Activated T-helper 1 cell treated with anti-CD3 and anti-CD28 coated beads, Interleukin-12 subunit alpha, Interleukin-12 subunit beta, Interleukin-2, Interleukin-4 antibody, amounts not matched to agents 30 ng/mL and 10 ng/mL and 1 ng/mL, durations not matched to agents 14 hours and 24 hours and 36 hours (primary cell): ENCODE results near the gene DAZAP1. TPM values are rescaled to one million over a fixed set of nuclear protein-coding genes. Genes with fewer than 3 reads are reported as not detected.
"Not testable (repeated sequence)": the region's sequence is repeated elsewhere in the genome, so short reads cannot be mapped to it uniquely, and the experiment has no call there.

ENCODE experiments used
- DNase-seq: peaks from one replicate; pipeline ENCODE4 v3.0.0; 2021; ENCODE audit warnings: low spot score
- H3K27ac Mint-ChIP-seq: one replicate; pipeline ENCODE4 v1.8.0; 2021; ENCODE audit warnings: mild to moderate bottlenecking, mixed read lengths
- H3K27me3 Mint-ChIP-seq: one replicate; pipeline ENCODE4 v1.8.0; 2022; ENCODE audit warnings: mild to moderate bottlenecking, moderate library complexity, mixed read lengths; ENCODE audit not compliant: insufficient read depth
- H3K36me3 Mint-ChIP-seq: one replicate; pipeline ENCODE4 v1.8.0; 2021; ENCODE audit warnings: low read depth, mixed read lengths
- H3K4me1 Mint-ChIP-seq: one replicate; pipeline ENCODE4 v1.8.0; 2021; ENCODE audit warnings: low read depth, mixed read lengths
- H3K4me3 Mint-ChIP-seq: one replicate; pipeline ENCODE4 v1.8.0; 2021; ENCODE audit warnings: mild to moderate bottlenecking, moderate library complexity, mixed read lengths
- H3K9me3 Mint-ChIP-seq: one replicate; pipeline ENCODE4 v1.8.0; 2021; ENCODE audit warnings: mixed read lengths
- intact Hi-C: fragments of 100-400 bp; cut with micrococcal nuclease; formaldehyde crosslinking; loops from one replicate; pipeline ENCODE4 v1.15.1; 2024
- total RNA-seq: library from RNA; stranded (reverse); gene quantifications from 2 replicates; pipeline ENCODE4 v1.2.3, GENCODE V29; 2022

DAZAP1 gene
- total RNA-seq, 1 donor from 2014 or later: 301 TPM

DNA sequence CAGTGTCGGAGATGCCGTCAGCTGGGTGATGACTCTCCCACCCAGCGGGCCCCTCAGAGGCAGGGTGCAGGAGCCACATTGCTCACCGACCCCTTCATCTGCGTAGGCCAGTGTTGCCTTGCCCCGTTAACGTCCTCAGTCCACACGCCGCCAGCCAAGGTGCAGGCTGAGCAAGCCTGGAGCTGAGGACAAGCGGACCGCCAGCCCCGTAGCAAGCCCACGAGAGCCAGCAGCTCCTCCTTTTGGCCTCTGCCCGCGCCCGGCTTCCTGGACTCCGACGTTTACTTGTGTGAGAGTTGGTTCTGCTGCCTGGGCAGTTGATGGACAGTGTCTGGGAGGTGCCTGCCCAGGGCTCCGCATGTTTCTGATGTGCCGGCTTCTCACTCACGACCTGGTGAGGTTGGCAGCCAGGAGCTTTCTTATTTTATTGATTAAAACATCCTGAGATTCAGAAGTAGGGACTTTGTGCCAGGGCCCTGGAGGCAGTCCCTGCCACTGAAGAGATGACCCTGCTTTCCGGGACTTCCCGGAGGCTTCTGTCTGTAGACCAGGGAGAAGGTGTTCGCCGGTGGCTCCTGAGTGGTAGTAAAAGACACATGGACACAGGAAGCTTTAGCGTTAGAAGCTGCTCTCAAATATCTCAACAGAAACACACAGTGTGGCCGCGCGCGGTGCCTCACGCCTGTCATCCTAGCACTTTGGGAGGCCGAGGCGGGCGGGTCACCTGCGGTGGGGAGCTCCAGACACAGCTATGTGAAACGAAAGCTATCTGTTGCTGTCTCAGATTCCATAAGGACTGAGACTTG, 5.8 kb downstream of the DAZAP1 start:
- H3K4me1 Mint-ChIP-seq: peaks cover 40% of the 10 kb centered on the region
- no peak for DNase-seq
- peaks cover 25% of the 10 kb centered on the region for H3K36me3 Mint-ChIP-seq
- no peak overlapping the region for H3K4me3 Mint-ChIP-seq
- H3K27me3 Mint-ChIP-seq: no peaks in the 10 kb centered on the region
- H3K27ac Mint-ChIP-seq: no peak overlapping the region
- no peaks in the 10 kb centered on the region for H3K9me3 Mint-ChIP-seq
- intact Hi-C loops: no loop called here

DNA sequence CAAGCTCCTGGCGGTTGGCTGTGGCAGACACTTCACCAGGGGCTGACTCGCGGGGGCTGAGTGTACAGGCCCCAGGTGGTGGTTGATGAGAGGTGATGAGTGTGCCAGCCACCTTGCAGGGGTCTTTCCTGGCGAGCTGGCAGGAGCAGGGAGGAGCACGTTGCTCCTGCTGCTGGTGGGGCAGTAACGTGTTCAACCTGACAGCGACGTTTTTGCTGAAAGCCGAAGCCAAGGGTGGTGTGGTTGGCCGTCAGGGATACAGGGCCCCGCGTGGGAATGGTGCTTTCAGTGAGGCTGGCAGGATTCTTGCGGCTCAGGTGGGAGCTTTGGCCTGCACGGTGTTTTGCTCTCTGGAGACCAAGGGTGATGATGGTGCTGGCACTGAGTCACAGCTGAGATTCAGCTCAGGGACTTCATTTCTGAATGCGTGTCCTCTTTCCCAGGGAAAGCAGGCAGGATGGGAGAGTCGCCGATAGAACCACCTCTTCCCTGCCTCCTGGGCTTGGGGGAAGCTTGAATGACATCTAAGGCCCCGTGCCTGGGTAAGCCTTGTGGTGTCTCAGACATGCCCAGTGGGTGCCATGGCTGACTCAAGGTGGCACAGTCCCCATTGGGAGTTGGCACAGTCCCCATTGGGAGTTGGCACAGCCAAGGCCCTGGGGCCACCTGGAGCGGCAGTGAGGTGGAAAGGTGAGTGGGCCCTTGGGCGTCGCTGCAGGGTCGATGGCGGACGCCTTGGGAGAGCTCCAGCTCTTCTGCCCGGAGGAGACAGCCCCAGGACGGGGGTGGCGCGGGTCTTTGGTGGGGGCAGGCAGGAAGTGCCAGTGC, 8.8 kb downstream of the DAZAP1 start:
- H3K4me3 Mint-ChIP-seq: no peak overlapping the region
- DNase-seq: no peak
- H3K9me3 Mint-ChIP-seq: no peaks in the 10 kb centered on the region
- H3K27ac Mint-ChIP-seq: no peak overlapping the region
- peaks cover 17% of the 10 kb centered on the region for H3K4me1 Mint-ChIP-seq
- peaks cover 23% of the 10 kb centered on the region for H3K36me3 Mint-ChIP-seq
- no peaks in the 10 kb centered on the region for H3K27me3 Mint-ChIP-seq
- intact Hi-C loops: no loop called here

DNA sequence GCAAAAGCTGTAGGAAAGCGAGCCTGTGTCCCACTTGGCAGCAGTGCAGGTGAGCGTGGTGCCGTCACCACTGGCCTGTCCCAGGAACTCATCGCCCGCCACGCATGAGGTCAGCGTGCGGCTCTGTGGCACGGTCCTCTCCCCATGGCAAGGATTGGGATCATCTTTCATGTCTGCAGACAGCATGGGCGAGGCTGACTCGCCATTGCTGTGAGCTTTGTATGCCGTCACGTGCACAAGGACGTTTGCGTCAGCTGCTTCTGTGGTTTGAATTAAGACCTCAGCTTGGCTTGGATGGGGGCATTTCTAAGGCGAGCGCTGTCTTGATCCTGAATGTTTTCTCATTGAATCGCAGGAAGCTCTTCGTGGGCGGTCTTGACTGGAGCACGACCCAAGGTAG, 9.8 kb downstream of the DAZAP1 start:
- H3K36me3 Mint-ChIP-seq: peaks cover 23% of the 10 kb centered on the region
- no peak overlapping the region for H3K27ac Mint-ChIP-seq
- no peak overlapping the region for H3K4me3 Mint-ChIP-seq
- intact Hi-C loops: no loop called here
- no peak for DNase-seq
- peaks cover 17% of the 10 kb centered on the region for H3K4me1 Mint-ChIP-seq
- H3K9me3 Mint-ChIP-seq: no peaks in the 10 kb centered on the region
- H3K27me3 Mint-ChIP-seq: no peaks in the 10 kb centered on the region

GRCh38 chr19:1417681-1418495, 10.5 kb downstream of the DAZAP1 start:
- Mint-ChIP-seq H3K27ac (no peak overlapping the region), H3K4me3 (no peak overlapping the region), H3K27me3 (no peaks in the 10 kb centered on the region), H3K9me3 (no peaks in the 10 kb centered on the region), H3K4me1 (peaks cover 17% of the 10 kb centered on the region), H3K36me3 (peaks cover 28% of the 10 kb centered on the region)
- DNase-seq: no peak
- intact Hi-C loops: no loop called here

GRCh38 chr19:1418496-1418775, 11.1 kb downstream of the DAZAP1 start:
- Mint-ChIP-seq H3K4me3 (no peak overlapping the region), H3K27me3 (no peaks in the 10 kb centered on the region), H3K9me3 (no peaks in the 10 kb centered on the region), H3K4me1 (peaks cover 16% of the 10 kb centered on the region), H3K27ac (no peak overlapping the region), H3K36me3 (peaks cover 32% of the 10 kb centered on the region)
- no peak for DNase-seq
- intact Hi-C loops: no loop called here

DNA sequence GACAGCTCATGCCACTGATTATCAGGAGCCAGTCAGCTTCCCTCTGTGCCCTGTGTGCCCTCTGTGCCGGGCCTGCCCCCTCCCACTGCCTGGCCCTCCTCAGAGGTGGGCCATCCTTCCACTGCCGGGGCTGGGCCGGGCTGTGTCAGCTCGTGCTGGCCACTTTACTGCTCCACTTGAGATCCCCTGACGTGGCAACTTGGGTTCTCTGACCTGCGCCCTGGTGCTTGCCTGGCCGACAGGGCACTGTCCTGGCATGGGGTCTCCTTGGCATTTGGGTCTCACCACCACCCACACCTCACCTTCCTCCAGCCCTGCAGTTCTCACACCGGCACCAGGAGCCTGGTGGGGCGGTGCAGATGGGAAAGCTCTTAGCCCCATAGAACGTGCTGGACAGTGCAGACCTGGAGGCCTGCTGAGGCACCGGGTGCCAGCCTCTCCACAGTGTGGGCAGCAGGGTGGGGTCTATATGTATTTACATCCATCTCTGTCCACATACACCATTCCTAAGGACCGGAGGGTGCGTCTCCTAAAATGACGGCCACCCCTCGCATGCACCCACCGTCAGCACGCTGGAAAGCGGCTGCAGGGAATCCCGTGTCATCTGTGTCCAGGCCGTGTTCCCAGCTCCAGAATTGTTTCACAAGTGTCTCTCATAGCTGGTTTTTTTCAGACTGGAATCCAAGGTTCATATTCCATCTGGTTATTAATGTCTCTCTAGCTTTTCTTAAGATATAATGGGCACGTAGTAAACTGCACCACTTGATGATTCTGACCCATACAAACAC, 11.8 kb downstream of the DAZAP1 start:
- Mint-ChIP-seq H3K9me3 (no peaks in the 10 kb centered on the region), H3K4me3 (no peak overlapping the region), H3K36me3 (peaks cover 35% of the 10 kb centered on the region), H3K27ac (no peak overlapping the region), H3K4me1 (peaks cover 12% of the 10 kb centered on the region), H3K27me3 (no peaks in the 10 kb centered on the region)
- no peak for DNase-seq
- intact Hi-C loops: no loop called here

- H3K9me3 Mint-ChIP-seq, H3K27me3 Mint-ChIP-seq, intact Hi-C loops, DNase-seq, H3K4me3 Mint-ChIP-seq, H3K4me1 Mint-ChIP-seq, H3K27ac Mint-ChIP-seq: not testable (repeated sequence)
- H3K36me3 Mint-ChIP-seq: peaks cover 38% of the 10 kb centered on the region
Measured at GRCh38 chr19:1420085-1420484, 12.7 kb downstream of the DAZAP1 start.

- Mint-ChIP-seq H3K27me3 (no peaks in the 10 kb centered on the region), H3K4me1 (peaks cover 6% of the 10 kb centered on the region), H3K36me3 (peaks cover 38% of the 10 kb centered on the region), H3K9me3 (no peaks in the 10 kb centered on the region), H3K27ac (no peak overlapping the region), H3K4me3 (no peak overlapping the region)
- DNase-seq: no peak
- intact Hi-C loops: no loop called here
Measured at GRCh38 chr19:1420590-1420989, 13.2 kb downstream of the DAZAP1 start.

GRCh38 chr19:1421218-1421957, 14.0 kb downstream of the DAZAP1 start:
- H3K27me3 Mint-ChIP-seq: no peaks in the 10 kb centered on the region
- H3K4me1 Mint-ChIP-seq: peaks cover 6% of the 10 kb centered on the region
- peaks cover 38% of the 10 kb centered on the region for H3K36me3 Mint-ChIP-seq
- intact Hi-C loops: no loop called here
- H3K4me3 Mint-ChIP-seq: no peak overlapping the region
- no peak for DNase-seq
- no peak overlapping the region for H3K27ac Mint-ChIP-seq
- no peaks in the 10 kb centered on the region for H3K9me3 Mint-ChIP-seq

GRCh38 chr19:1421958-1422305, 14.5 kb downstream of the DAZAP1 start:
- no peak for DNase-seq
- H3K9me3 Mint-ChIP-seq: no peaks in the 10 kb centered on the region
- H3K27ac Mint-ChIP-seq: no peak overlapping the region
- no peaks in the 10 kb centered on the region for H3K27me3 Mint-ChIP-seq
- H3K4me1 Mint-ChIP-seq: peaks cover 6% of the 10 kb centered on the region
- intact Hi-C loops: no loop called here
- no peak overlapping the region for H3K4me3 Mint-ChIP-seq
- peaks cover 38% of the 10 kb centered on the region for H3K36me3 Mint-ChIP-seq

- DNase-seq: no peak
- Mint-ChIP-seq H3K4me1 (peaks cover 3% of the 10 kb centered on the region), H3K9me3 (no peaks in the 10 kb centered on the region), H3K27me3 (no peaks in the 10 kb centered on the region), H3K4me3 (no peak overlapping the region), H3K27ac (no peak overlapping the region), H3K36me3 (peaks cover 36% of the 10 kb centered on the region)
- intact Hi-C loops: no loop called here
Measured at GRCh38 chr19:1422360-1422759, 15.0 kb downstream of the DAZAP1 start.

- H3K9me3 Mint-ChIP-seq: no peaks in the 10 kb centered on the region
- H3K27ac Mint-ChIP-seq: no peak overlapping the region
- intact Hi-C loops: no loop called here
- no peak for DNase-seq
- H3K4me1 Mint-ChIP-seq: no peaks in the 10 kb centered on the region
- H3K4me3 Mint-ChIP-seq: no peak overlapping the region
- H3K36me3 Mint-ChIP-seq: peaks cover 33% of the 10 kb centered on the region
- H3K27me3 Mint-ChIP-seq: no peaks in the 10 kb centered on the region
Measured at GRCh38 chr19:1422943-1423342, 15.6 kb downstream of the DAZAP1 start.
